Thyroid gland (tissue), 4 donors: Measurements from ENCODE around the gene ECPAS.

Experiments
- POLR2A ChIP-seq, 2 donors: fragments of 450-650 bp; IDR thresholded peaks; one replicate each; pipeline ENCODE4 v1.6.1; 2017; ENCODE audit warnings: antibody characterized with exemption in 2 of 2, mild to moderate bottlenecking in 2 of 2, moderate library complexity in 1 of 2
- TF ChIP-seq, protein P1 (sequence below), 6 experiments: fragments of 200-600 bp in 3 of 6; fragments of 450-650 bp in 3 of 6; sonication (generic) in 3 of 6; IDR thresholded peaks; one replicate each; pipeline ENCODE4 v1.5.1; 2016 to 2019; ENCODE audit warnings: antibody characterized with exemption in 6 of 6, mild to moderate bottlenecking in 2 of 6, inconsistent platforms in 1 of 6, moderate library complexity in 1 of 6

DNA sequence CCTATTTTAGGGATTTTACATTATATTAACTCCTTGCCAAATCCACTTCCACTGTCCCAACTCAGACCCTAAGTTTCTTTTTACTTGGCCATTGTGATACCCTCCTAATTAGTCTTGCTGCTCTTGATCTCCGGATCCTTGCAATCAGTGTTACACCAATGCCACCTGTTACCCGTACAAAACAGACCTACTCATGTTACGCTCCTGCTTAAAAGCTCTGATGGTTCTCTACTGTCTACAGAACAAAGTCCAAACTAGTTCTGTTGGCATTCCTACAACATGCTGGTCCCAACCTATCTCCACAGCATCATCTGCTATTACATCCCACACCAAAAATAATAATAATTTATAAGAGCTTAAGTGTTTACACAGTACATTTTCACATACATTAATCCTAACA is 9.8 kb downstream of the ECPAS start:
- TF ChIP-seq, protein P1, sequence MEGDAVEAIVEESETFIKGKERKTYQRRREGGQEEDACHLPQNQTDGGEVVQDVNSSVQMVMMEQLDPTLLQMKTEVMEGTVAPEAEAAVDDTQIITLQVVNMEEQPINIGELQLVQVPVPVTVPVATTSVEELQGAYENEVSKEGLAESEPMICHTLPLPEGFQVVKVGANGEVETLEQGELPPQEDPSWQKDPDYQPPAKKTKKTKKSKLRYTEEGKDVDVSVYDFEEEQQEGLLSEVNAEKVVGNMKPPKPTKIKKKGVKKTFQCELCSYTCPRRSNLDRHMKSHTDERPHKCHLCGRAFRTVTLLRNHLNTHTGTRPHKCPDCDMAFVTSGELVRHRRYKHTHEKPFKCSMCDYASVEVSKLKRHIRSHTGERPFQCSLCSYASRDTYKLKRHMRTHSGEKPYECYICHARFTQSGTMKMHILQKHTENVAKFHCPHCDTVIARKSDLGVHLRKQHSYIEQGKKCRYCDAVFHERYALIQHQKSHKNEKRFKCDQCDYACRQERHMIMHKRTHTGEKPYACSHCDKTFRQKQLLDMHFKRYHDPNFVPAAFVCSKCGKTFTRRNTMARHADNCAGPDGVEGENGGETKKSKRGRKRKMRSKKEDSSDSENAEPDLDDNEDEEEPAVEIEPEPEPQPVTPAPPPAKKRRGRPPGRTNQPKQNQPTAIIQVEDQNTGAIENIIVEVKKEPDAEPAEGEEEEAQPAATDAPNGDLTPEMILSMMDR (IDR thresholded peaks at IDR 0.05), result no peak
- no peak for TF ChIP-seq POLR2A (IDR thresholded peaks at IDR 0.05)
